ENCODE results near the gene HEXIM2. TPM values are rescaled to one million over a fixed set of nuclear protein-coding genes. Genes with fewer than 3 reads are reported as not detected.
A peak's percentile ranks its signal among the peaks of the same experiment; 100 is the strongest.

The HEXIM2 gene
- total and polyA plus RNA-seq, 2 of the 13 experiments (the other 11 are each of a cell fraction or from before 2014, with no cell fraction given) = 27.1 to 32.4 TPM

- TF ChIP-seq PLSCR1 (CRISPR knock-in tag; IDR thresholded peaks at IDR 0.05; ENCODE audit: borderline replicate concordance) (no peak), HDAC1 (CRISPR knock-in tag; IDR thresholded peaks at IDR 0.05) (peak; percentile 37; the same call in 1 of the 2 replicates), MAFK (conservative IDR thresholded peaks at IDR 0.05 in 1 of 2, IDR thresholded peaks at IDR 0.05 in 1 of 2; ENCODE audit: low read length in 2 of 2) (peak; percentile 0 to 1; a peak in 1 of 4 replicates), GRHL1 (CRISPR knock-in tag; conservative IDR thresholded peaks at IDR 0.05) (no peak), IRX3 (CRISPR knock-in tag; IDR thresholded peaks at IDR 0.05; ENCODE audit: borderline replicate concordance, low read depth) (no peak), HNF1A (IDR thresholded peaks at IDR 0.05; ENCODE audit: low read depth) (peak; percentile 75), HNF1A (CRISPR knock-in tag; IDR thresholded peaks at IDR 0.05; ENCODE audit: borderline replicate concordance) (peak; percentile 68; the same call in 1 of the 2 replicates), MED8 (CRISPR knock-in tag; IDR thresholded peaks at IDR 0.05; ENCODE audit: insufficient replicate concordance) (no peak), ZFP82 (CRISPR knock-in tag; IDR thresholded peaks at IDR 0.05; ENCODE audit: borderline replicate concordance) (peak; percentile 30; the same call in 1 of the 2 replicates), ZNF687 (CRISPR knock-in tag; IDR thresholded peaks at IDR 0.05) (peak; percentile 84), ZNF335 (CRISPR knock-in tag; IDR thresholded peaks at IDR 0.05) (peak; percentile 60; the same call in 1 of the 2 replicates), ZNF83 (CRISPR knock-in tag; IDR thresholded peaks at IDR 0.05; ENCODE audit: borderline replicate concordance) (no peak), ZNF510 (CRISPR knock-in tag; IDR thresholded peaks at IDR 0.05; ENCODE audit: low read depth) (no peak), RCOR2 (CRISPR knock-in tag; IDR thresholded peaks at IDR 0.05) (0 out of 2 replicates have a peak, but pooled peaks have one; percentile 9)
Measured at GRCh38 chr17:45161288-45162024, at the start of gene HEXIM2 (continued).
